AML-193 (cell line): ENCODE data around the gene HOXA5.

Experiments
- DNase-seq, 2 experiments: peaks; one replicate each; lab custom pipeline; 2025; lab: John Stamatoyannopoulos, UW

HOXA5 gene

DNA sequence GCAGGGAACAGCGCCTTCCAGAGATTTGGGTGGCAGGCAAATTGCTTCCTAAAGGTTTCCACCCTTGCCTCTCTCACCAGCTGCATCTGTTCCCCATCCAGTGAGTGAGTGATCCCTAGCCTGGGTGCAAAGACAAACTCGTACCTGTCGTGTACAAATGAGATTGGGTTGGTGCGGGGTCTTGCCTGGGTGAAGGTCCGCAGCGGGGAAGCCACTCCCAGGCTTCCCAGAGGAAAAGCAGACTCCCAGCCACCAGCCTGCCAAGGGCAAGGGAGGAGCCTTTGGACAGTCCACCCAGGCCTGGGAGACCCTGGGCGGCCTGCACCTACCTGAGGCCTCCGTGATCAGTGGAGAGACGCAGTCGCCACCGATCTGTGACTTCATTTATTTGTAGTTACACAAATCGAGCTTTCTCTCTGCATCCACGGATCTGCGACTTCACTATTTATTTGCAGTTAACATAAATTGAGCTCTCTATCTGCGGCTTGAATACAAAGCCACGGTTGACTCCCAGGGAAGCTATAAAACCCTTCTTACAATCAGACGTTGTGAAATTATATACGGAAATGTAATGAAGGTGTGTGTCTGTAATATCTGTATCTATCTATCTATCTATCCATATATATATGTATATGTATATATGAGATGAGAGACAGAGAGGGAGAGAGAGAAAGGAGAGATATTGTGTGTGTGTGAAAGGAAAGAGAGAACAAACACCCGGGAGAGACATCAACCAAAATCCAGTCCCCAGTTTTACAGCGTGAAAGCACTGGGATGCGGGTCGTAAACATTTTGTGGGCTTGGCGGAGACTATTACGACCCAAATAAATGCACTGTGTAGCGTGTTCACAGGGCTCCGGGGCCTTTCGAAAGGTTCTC lies 16.0 kb upstream of the HOXA5 start:
- no peak for DNase-seq

DNA sequence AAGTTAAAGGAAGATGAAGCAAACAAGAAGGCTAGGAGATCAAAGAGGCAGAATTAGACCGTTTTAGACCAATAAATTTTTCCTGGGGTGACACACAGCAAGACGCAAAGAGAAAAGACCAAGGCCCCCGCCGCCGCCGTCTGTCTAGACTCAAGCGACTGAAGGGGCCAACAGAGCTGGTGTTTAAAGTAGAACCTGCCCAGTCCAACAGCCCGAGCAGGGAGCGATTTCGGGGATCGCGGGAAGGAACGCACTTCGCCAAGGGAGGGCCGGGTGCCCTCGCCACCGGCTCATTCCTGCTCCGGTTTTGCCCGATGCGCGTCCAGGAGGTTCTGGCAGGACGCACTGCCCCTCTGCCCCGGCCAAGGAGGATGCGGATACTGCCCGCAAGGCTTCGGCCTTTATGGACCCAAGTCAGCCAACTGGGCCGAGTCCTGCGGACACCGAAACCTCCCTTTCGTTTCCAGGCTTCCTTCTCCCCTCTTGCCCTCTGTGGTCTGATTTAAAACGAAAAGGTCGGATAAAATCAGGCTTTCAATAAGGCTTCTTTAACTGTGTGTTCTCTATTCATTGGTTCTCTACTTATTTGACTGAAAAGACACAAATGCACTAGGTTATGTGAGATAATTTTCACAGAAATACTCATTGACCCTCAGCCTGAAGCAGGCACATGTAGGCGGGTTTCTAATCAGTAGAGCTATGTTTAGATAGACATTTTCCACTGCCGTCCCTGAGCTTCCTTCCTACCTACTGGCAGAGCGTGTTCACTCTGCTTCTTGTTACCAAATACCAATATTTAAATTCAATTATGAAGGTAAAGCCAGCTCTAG lies 15.2 kb upstream of the HOXA5 start:
- DNase-seq: no peak

DNA sequence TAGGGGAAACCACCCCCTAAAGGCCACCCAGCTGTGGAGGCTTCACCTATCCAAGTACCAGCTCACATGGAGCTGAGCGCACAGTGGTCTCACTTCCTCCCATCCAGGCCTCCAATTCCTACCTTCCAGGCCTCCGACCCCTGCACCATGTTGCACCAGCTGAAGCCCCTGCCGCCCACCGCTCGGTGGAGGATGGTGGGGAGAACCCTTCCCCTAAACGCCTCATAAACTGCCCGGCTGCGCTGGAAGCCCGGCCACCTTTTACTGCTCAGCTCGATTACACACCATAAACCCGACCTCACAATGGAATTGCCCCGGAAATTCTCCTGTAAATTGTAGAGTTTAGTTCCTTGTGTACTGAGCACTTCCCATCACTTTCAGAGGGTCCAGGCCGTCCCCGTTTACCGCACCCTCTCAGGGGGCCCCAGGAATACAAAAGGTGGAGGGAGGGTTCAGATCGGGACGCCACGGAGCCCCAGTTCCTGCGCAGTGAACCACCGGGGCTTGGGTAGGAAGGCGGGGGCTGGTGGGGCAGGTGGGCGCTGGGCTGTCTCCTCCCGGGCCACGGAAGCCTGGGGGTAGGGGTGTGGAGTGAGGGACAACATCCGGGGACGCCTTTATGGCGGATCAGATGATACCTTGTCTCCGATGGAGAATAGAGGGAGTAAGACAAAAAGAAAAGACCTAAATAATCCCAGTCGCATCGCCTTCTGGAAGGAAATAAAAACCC lies 14.4 kb upstream of the HOXA5 start:
- no peak for DNase-seq

DNA sequence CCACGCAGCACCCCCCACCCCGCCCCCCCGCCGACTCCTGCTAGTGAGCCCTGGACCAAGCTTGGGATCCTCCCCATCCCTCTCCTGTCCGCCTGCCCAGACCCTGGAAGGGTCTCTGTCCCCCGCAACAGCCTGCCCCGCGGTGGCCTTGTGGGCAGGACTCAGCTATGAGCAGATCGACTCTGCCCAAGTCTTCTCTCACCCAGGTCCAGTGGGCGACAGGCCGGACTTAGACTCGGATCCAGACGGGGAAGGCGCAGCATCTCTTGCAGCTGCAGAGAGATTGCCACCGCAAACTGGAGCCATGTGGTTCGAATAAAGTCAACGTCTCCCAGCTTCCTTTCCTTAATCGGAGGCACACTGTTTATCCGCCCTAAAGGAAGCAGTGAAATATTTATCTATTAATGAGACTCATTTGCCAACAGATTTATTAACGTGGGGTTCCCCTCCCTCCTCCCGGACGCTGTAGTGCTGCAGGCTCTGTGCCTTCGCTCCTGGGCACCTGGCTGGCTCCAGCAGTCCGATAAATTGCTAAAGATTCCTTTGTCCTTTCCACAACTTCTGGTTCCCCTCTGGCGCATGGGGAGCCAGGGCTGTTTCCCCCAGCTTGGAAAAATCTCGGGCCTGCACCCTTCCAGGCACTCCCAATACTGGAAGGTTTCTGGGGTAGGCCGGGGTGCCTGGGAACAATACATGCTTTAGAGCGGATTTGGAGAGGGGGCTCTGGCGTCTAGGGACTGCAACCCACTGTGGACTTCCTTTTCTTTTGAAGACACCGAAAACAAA lies 13.6 kb upstream of the HOXA5 start:
- no peak for DNase-seq

DNA sequence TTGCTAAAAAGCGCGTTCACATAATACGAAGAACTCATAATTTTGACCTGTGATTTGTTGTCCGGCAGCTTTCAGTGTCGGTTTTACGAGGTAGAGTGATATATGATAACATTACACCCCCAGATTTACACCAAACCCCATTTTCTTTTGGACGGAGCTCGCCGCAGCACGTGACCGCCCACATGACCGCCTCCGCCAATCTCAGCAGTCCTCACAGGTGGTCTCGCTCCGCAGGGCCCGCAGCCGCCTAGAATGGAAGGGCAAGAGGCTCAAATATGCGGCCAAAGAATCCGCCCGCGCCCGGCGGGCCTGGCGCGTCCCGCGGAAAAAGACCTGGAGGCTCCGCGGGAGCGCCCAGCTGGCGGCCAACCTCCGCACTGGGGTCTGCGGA lies 13.0 kb upstream of the HOXA5 start, which contains the start of gene HOXA7:
TSS of gene HOXA7 (minus strand) at position 168 of the 391 bp plus-strand sequence. CDS start at position 38, 130 bp downstream.
- DNase-seq: no peak

DNA sequence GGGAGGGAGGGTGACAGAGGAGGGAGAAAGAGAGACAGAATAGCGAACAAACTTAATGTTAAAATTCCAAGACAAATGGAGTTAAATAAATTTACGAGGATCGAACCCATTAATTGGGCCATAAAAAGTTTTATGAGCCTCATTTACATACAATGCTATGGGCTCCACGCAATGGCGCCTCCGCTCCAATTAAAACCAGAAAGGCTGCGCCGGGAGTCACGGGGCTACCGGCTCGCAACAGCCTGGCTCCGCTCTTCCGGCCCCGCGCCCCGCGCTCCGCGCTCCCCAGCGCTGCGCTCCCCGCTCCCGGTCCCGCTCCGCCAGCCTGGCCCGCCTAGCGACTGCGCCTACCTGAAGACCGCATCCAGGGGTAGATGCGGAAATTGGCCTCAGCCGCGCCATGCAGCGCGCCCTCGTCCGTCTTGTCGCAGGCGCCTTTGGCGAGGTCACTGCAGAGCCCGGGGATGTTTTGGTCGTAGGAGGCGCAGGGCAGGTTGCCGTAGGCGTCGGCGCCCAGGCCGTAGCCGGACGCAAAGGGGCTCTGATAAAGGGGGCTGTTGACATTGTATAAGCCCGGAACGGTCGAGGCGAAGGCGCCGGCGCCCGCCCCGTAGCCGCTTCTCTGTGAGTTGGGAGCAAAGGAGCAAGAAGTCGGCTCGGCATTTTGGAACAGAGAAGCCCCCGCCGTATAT lies 12.5 kb upstream of the HOXA5 start:
- DNase-seq: no peak

DNA sequence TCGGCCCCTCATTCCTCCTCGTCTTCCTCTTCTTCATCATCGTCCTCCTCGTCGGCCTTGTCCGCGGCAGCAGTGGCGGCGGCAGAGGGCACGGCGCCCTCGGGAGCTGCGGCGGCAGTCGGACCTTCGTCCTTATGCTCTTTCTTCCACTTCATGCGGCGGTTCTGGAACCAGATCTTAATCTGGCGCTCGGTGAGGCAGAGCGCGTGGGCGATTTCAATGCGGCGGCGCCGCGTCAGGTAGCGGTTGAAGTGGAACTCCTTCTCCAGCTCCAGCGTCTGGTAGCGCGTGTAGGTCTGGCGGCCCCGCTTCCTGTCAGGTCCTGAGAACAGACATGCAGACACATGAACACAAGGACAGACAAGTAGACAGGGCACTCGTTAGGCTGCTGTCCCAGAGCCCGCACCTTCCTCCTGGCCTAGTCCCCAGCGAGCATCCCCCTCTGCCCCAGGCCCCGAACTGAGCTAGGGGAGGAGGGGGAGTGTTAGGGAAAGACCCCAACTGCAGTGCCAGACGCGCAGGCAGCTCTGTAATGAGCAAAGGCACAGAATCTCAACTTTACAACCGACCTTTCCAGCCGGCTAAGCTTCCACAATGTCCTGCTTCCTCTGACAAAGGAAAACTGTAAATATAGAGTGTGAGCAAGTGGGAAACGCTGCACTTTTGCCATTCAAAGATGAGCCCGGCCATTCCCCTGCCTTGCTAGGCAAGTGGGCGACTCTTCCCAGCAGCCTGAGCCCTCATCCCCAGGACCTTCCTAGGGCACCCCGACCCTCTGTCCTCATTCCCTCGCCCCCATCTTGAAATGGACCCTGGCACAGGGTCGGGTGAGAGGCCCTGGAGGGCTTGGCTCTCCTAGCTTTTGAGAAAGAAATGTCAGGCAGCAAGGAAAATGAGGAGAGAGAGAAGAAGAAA lies 11.7 kb upstream of the HOXA5 start:
- DNase-seq: no peak

DNA sequence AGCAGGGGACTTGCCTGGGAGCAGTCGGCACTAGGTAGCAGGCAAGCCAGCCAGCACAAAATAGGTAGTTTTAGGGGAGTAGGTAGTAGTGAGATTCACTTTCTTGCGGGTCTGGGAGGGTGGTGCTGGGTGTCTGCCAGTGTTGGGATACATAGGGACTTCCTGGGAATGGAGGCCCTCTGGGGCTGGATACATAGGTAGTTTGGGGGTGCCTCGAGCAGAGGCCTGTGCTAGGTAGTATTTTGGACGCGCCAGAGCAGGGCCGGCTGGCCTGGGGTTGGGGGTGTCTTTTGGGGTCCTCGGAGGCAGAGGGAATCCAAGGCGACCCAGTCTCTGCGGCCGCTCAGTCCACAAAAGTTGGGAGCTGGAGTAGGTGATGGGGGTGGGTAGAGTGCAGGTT lies 10.9 kb upstream of the HOXA5 start:
- DNase-seq: no peak

DNA sequence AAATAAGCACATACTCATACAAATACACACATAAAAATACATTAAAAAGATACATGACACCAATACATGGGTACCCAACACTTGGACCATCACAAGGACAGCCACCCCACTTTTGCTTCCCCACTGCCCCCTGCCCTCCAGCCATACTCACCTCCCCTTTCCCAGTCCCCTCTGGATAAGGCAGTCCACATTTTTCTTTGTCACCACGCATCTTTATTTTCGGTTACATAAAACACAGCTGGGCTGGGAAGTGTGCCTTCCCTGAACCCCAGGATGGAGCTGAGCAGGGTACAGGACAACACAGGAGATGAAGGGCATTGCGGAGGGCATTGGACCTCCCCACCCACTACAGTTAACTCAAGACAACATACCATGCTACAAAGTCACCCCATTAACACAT lies 10.0 kb upstream of the HOXA5 start:
- DNase-seq: no peak

DNA sequence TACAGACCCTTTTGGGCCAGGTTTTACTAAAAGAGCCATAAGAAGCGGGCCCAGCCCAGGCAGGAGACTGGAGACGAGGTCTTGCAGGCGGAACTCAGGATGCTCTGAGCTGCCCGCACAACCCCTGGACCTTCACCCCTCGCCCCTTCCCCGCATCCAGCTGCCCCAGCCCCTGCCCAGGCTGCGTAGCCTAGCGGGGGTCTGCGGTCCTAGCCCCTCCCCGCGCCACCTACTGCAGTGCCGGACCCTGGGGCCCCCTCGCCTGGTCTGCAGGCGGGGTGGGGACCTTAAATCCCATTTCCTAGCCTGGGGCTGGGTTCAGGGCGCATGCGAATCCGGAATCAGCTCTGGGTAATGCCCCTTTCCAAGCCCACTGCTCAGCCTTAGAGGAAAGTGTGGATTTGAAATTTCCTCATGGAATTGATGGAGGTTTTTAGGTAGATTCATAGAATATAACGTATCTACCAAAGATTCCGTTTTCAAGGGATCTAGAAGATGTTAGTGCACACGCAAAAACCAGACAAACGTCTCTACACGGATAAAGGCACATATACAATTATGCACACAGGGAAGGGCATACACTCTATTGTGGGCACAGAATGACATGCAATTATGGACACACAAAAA lies 9.4 kb upstream of the HOXA5 start:
- no peak for DNase-seq

DNA sequence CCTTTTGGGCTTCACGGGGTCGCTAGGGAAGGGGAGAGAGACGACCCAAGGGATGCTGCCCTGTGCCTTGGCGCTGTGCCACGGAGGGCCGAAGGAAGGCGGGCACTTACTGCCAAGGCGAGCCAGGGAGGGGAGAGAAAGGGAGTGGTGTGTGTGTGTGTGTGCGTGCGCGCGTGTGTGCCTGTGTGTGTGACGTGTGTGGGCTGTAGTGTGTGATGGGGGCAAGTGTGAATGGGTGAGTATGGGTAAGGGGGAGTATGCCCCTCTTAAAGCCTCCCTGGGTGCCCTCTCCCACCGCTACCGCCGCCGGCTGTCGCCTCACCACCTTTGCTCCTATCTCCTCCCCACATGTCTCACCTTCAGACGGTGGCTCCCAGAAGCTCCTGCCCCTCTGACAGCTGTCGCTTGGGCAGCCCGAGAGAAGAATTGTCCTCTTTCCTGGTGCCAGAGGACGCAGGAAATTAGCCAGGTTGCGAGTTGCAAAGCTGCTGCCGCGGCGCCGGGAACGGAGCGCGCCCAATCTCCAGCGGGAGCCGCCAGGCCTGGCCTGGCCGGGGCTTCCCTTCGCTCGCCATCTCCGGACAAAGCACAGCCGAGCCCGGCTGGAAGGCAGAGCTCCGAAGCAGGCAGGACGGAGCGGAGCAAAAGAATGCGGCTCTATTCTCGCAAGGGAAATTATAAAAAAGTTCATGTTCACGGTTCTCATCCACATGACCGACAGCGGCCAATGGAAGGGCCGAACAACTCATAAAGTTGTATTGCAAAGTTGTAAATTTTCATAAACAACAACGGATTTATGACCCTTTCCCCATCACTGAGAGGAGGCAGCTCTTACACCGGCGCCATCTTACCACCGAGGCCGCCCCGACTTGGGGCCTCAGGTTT lies 8.7 kb upstream of the HOXA5 start, which contains the start of gene HOXA3:
TSS of gene HOXA3 (minus strand) at position 653 of the 885 bp plus-strand sequence. CDS start 41,943 bp downstream, outside the sequence.
- no peak for DNase-seq

DNA sequence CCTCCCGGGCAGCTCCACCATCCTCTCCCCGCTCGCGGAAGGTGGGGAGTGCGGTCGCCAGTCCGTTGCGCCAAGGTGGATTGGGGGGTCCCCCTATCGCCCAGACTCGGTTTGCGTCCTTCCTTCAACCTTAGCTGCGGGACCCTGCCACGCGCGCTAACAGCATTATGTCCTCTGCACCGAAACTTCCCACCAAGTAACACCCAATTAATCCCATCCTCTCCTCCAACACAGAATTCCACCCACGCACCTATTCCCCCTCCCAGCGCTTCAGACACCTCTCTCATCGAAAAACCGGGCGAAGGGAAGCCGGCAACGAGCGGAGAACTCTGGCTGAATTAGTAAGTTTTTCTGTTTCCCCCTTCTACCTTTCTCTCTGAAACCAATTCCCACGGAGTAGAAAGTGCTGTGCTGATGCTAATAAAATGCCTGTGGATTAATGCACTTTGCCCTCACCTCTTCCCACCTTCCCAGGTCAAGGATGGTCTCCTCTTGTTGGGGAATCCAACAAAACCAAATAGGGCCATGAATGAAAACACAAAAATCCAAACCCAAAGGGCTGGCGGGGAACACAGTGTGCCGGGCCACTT lies 8.0 kb upstream of the HOXA5 start:
- no peak for DNase-seq

DNA sequence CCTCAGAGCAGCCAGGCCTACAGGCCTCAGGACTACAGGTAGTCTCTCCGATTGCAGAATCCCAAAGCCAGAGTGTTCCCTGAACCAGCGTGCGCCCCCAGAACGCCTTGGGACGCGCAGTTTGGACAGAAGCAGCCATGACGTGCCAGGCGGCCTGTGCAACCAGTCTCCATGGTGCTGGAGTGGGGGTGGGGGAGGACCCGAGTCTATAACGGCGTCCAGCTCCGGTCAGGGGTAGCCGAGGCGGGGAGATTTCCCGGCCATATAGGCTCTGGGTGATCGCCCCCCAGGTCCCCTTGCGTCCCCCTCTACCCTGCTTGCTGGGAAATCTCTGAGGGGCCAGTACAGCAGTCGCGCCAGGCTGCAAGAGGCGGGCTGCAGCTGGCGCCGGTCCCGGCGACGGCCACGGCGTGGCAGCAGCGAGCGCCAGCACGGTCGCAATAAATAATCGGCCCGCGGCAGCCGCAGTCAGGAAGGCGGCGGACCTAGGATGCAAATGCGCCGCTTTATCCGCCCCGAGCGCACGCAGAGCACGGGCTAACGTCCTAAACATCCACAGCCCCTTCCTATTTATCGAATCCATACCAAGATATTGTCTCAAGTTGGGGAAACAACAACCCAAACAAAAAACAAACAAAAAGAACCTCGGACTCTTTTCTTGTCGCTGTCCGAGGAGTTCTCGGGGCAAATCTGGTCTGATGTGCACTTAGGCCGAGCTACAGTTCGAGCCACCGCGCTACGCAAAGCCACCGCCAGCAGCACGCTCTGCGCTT lies 7.3 kb upstream of the HOXA5 start:
- peak; percentile 16 to 27 for DNase-seq

DNA sequence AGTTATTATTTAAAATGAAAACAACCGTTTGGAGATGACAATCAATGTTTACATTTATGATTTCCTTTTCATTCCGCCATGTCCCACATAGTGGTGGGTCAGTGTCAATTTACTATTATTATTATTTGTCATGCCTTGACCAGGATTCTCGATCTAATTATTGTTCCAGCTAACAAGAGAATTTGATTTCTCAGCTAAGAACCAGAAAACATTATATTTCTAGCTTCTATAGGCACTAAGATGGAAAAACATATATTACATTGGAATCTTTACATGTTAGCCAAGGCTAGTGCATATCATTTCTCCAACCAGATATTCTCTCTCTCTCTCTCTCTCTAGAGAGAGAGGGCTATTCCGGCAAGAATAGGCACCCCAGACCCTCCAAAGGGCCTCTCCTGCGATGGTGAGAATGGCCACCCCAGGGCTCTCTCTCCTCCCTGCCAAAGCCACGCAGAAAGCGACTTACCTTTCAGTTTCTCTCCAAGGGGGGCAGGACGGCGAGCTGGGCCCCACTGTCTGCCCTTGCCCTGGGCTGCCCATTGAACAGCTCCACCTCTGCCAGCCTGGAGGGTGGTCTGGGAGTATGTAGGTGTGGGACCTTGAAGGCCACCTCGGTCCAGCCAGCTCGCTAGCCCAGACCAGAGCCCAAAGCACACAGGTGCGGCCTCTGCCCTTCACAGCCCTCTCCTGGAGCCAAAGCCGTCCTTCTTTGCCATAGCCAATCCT lies 6.5 kb upstream of the HOXA5 start:
- no peak for DNase-seq

DNA sequence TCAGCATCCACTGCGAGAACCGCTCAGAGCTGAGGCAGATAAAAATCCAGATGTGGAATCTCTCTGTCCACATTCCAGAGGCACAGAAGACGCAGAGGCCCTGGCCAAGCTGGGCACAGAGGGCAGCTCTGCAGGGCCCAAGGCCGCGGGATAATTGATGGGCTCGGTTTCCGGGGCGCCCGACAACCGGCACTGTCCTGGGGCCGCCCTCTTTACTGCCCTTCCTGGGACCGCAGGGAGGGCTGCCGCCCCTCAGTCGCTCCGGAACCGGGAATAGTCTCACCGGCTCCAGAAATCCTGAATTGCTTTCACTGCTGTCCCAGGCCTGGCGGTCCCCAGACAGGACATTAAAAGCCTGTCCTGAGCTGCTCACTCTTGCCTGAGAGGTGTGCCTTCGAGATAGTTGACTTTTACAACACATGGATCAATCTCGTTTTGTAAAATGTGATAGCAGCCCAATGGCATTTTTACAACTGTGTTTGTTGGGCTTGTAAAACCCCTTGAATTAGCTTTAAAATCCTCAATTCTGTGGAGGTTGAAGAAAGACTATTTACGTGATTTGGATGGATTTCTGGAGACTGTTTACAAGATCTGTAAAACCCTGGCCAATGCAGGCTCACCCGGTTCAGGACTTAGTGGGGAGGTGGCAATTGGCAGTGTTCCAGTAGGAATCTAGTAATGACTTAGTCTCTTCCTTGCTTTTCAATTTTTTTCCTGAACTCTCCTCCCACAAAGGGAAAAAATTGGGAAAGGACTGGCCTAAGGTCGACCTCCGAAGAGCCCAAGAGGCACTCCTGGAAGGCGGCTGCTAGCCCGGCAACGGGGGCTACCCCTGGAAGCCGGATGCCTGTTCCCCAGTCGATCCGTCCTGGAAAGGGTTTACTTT lies 5.5 kb upstream of the HOXA5 start:
- no peak for DNase-seq
